ENCODE measurements around the gene EMCN.

- TF ChIP-seq, protein P1, sequence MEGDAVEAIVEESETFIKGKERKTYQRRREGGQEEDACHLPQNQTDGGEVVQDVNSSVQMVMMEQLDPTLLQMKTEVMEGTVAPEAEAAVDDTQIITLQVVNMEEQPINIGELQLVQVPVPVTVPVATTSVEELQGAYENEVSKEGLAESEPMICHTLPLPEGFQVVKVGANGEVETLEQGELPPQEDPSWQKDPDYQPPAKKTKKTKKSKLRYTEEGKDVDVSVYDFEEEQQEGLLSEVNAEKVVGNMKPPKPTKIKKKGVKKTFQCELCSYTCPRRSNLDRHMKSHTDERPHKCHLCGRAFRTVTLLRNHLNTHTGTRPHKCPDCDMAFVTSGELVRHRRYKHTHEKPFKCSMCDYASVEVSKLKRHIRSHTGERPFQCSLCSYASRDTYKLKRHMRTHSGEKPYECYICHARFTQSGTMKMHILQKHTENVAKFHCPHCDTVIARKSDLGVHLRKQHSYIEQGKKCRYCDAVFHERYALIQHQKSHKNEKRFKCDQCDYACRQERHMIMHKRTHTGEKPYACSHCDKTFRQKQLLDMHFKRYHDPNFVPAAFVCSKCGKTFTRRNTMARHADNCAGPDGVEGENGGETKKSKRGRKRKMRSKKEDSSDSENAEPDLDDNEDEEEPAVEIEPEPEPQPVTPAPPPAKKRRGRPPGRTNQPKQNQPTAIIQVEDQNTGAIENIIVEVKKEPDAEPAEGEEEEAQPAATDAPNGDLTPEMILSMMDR (IDR thresholded peaks at IDR 0.05): no peak
- TF ChIP-seq POLR2A (IDR thresholded peaks at IDR 0.05): no peak
Observed at GRCh38 chr4:100348473-100348872, 169.3 kb downstream of the EMCN start.
